SU-DHL-6 (cell line): ENCODE results near the gene TGFB1.

Experiments used
- EZH2phosphoT487 ChIP-seq: fragments of 200-600 bp; sonication (generic), shearing (Covaris generic); conservative IDR thresholded peaks from 2 replicates; pipeline ENCODE4 v1.6.1; 2018; ENCODE audit warnings: mild to moderate bottlenecking, antibody characterized with exemption, low read length, moderate library complexity, mixed read lengths
- TF ChIP-seq, protein P1 (sequence below): fragments of 200-600 bp; sonication (generic); IDR thresholded peaks from one replicate; pipeline ENCODE4 v1.5.1; 2017; ENCODE audit warnings: antibody characterized with exemption, mild to moderate bottlenecking, low read length, moderate library complexity; ENCODE audit not compliant: insufficient read depth, poor library complexity, severe bottlenecking

DNA sequence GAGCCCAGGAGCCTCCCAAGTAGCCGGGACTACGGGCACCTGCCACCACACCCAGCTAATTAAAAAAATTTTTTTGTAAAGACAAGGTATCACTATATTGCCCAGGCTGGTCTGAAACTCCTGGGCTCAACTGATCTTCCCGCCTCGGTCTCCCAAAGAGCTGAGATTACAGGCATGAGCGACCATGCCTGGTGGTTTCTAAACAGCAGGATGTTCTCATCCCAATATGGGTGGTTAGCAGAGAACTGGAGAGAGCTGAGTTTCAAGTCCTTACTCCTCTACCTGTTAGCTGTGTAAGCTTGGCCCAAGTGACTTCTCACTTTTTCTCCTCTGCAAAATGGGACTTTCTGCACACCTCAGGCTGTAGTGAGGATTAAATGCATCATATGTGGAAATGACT is 30.6 kb upstream of the TGFB1 start:
- TF ChIP-seq, protein P1, sequence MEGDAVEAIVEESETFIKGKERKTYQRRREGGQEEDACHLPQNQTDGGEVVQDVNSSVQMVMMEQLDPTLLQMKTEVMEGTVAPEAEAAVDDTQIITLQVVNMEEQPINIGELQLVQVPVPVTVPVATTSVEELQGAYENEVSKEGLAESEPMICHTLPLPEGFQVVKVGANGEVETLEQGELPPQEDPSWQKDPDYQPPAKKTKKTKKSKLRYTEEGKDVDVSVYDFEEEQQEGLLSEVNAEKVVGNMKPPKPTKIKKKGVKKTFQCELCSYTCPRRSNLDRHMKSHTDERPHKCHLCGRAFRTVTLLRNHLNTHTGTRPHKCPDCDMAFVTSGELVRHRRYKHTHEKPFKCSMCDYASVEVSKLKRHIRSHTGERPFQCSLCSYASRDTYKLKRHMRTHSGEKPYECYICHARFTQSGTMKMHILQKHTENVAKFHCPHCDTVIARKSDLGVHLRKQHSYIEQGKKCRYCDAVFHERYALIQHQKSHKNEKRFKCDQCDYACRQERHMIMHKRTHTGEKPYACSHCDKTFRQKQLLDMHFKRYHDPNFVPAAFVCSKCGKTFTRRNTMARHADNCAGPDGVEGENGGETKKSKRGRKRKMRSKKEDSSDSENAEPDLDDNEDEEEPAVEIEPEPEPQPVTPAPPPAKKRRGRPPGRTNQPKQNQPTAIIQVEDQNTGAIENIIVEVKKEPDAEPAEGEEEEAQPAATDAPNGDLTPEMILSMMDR, result no peak
- TF ChIP-seq EZH2phosphoT487, result no peak
